GM19438 (cell line): ENCODE data around the gene DNAJC11.
"Not testable (repeated sequence)": the region's sequence is repeated elsewhere in the genome, so short reads cannot be mapped to it uniquely, and the experiment has no call there.

Experiments
- ATAC-seq: cut with Tn5 transposase; IDR thresholded peaks from one replicate; pipeline ENCODE4 v1.9.1; 2021; ENCODE audit warnings: low read depth; ENCODE audit not compliant: unreplicated experiment

DNAJC11 gene

GRCh38 chr1:6700853-6701436 is 671 bp downstream of the DNAJC11 start:
- ATAC-seq = no peak

GRCh38 chr1:6699915-6700314 is 1.7 kb downstream of the DNAJC11 start:
- ATAC-seq = not testable (repeated sequence)

- ATAC-seq = no peak
Observed at GRCh38 chr1:6695868-6696267, 5.7 kb downstream of the DNAJC11 start.

- no peak for ATAC-seq
Observed at GRCh38 chr1:6694121-6694713, 7.4 kb downstream of the DNAJC11 start.

DNA sequence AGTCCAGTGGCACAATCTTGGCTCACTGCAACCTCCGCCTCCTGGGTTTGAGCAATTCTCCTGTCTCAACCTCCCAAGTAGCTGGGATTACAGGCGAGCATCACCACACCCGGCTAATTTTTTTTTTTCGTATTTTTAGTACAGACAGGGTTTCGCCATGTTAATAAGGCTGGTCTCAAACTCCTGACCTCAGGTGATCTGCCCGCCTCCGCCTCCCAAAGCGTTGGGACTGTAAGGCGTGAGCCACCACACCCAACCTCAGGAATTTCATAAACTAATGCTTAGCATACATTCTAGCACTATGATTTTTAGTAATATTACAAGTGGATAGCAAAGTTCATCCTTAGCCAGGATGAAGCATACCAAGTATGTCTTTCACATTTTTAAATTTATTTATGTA is 8.7 kb downstream of the DNAJC11 start:
- no peak for ATAC-seq

- no peak for ATAC-seq
Observed at GRCh38 chr1:6691507-6691906, 10.1 kb downstream of the DNAJC11 start.

GRCh38 chr1:6690186-6690585 is 11.4 kb downstream of the DNAJC11 start:
- no peak for ATAC-seq

DNA sequence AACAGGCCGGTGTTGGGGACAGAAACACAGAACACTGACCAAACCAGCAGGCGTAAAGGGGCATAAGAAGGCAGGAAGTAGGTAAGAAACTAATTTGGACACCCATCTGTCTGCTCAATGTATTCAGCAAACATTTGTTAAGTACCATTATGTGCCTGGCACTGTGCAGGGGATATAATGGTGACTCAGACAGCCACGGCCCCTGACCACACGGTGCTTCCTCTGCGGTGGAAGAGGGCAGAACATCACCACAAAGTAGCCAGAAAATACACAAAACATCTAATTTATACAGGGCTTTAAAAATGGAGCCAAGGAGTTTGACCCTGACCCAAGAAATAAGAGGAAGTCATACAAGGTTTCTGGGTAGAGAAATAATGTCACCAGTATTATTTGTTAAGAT is 12.9 kb downstream of the DNAJC11 start:
- no peak for ATAC-seq

GRCh38 chr1:6688001-6688400 is 13.6 kb downstream of the DNAJC11 start:
- no peak for ATAC-seq

GRCh38 chr1:6686294-6686693 is 15.3 kb downstream of the DNAJC11 start:
- no peak for ATAC-seq

DNA sequence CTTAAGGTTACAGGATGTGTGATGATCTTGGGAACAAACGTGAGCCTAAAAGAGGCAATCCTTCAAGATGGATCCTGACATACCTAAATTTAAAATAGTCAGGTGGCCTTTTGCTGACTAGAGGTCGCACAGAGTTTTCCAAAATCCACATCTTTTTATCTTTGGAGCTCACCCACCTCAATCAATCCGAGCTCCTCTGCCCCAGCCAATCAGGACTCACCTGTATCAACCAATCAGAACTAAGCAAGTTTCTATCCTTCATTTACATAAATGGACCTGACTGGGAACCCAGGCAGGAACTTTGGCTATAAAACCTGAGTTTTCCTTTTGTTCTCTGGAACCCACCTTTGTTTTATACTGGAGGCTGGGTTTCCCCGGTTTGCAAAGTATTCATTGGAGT is 16.2 kb downstream of the DNAJC11 start:
- no peak for ATAC-seq

- no peak for ATAC-seq
Observed at GRCh38 chr1:6683434-6683833, 18.2 kb downstream of the DNAJC11 start.

- ATAC-seq = no peak
Observed at GRCh38 chr1:6675941-6676340, 25.7 kb downstream of the DNAJC11 start.

- ATAC-seq = no peak
Observed at GRCh38 chr1:6674771-6675170, 26.8 kb downstream of the DNAJC11 start.

DNA sequence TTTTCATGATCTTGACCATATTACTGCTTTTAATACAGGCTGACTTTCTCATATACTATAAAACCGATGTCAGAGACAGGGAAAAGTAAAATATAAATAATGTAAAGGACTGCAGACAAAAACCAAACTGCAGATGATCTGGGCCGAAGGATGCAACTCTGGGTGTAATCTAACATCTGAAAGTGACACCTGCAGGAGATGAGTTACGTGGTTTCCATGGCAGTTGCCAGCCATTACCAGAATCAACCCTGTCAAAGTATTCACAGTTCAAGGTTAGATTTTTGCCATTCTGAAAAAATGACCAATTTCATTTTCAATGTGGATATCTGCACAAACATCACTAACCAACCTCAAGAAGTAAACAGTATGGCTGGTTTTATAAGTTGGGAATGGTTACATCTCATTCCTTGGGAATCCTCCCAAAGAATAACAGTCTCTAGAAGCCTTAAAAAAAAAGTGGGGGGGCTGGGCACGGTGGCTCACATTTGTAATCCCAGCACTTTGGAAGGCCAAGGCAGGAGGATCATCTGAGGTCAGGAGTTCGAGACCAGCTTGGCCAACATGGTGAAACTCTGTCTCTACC is 27.7 kb downstream of the DNAJC11 start:
- no peak for ATAC-seq

GRCh38 chr1:6672558-6672957 is 29.1 kb downstream of the DNAJC11 start:
- ATAC-seq = no peak

- no peak for ATAC-seq
Observed at GRCh38 chr1:6668503-6668902, 33.1 kb downstream of the DNAJC11 start.

DNA sequence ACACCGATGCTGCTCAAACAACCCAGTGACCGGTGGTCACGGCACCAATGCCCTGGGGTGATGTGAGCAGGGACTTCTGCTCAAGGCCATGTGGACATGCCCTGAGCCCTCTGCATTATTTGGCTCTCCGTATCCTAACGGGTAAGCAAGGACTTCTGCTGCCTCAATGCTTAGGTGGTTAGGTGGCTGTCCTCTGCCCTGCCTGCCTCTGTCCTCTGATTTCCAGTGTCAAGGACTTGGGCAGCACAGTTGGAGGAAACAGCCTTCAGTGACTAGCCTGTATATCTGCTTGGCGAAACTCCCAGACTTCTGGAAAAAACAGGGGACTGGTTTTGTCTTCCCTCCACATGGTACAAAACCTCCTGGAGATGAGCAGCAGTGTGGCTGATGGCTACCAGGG is 34.5 kb downstream of the DNAJC11 start:
- no peak for ATAC-seq

DNA sequence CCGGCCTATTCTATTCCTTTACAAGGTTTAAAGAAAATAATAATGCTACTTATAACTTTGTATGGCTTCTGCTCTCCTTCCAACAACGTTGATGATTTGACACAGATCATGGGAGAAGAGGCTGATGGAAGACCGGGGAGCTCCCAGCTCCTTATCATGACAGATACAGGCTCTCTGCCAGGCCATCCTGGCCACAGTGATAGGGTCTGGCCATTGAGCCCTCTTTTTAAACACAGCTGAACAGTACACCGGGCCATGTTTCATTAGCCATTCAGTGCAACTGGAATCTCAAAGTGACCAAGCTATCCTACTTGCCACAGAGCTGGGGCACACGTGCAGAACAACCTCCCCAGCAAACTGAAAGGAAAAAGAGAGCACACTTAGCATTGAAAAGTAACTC is 34.9 kb downstream of the DNAJC11 start:
- no peak for ATAC-seq

DNA sequence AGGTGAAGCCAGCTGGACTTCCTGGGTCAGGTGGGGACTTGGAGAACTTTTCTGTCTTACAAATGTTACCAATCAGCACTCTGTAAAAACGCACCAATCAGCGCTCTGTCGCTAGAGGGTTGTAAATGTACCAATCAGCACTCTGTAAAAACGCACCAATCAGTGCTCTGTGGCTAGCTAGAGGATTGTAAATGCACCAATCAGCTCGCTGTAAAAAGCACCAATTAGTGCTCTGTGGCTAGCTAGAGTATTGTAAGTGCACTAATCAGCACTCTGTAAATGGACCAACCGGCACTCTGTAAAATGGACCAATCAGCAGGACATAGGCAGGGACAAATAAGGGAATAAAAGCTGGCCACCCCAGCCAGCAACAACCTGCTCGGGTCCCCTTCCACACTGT is 39.1 kb downstream of the DNAJC11 start:
- not testable (repeated sequence) for ATAC-seq

DNA sequence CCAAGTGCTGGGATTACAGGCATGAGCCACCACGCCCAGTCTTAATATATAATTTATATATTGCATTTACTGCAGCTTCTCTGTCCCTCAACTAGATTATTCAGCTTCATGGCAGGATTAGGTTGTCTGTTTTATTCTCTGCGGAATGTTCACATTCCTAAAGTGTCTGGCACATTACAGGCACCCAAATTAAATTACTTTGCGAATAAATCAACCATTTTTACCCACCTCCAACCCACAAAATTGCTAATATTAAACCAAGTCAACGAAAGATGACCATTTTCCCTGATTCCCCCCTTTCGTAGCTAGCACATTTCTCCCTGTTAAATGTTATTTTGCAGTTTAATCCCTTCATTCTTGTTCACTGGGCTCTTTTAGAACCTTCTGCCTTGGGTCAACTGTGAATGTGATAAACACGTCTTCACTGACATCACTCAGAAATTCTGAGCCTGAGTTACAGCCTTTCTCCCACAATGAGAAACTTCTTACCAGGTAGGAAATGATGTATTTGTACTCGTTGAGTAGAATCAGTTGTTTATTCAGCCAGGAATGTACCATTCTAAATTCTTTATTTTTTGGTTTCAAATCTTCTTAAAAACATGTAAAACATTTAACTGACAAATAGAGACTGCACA is 41.1 kb downstream of the DNAJC11 start:
- ATAC-seq = no peak
